SK-MEL-5 (cell line): ENCODE measurements around the gene KSR2. TPM values are rescaled to one million over a fixed set of nuclear protein-coding genes. Genes with fewer than 3 reads are reported as not detected.
"Not testable (repeated sequence)": the region's sequence is repeated elsewhere in the genome, so short reads cannot be mapped to it uniquely, and the experiment has no call there.

Experiments
- DNase-seq: peaks from one replicate; pipeline ENCODE4 v3.0.0-alpha.2; 2016; ENCODE audit warnings: low read depth, low spot score
- in situ Hi-C: cut with HindIII; loops from 2 replicates; pipeline ENCODE4 v1.10.0; 2016; ENCODE audit warnings: low sequenced_read_pairs, high pct_unique_total_duplicates, low pct_unique_long_range_greater_than_20kb
- total RNA-seq: library from RNA; depleted of rRNA; stranded (reverse); fragments of >200 nt; shearing (Covaris generic); gene quantifications from 2 replicates; pipeline ENCODE4 v1.2.3, GENCODE V29; 2014

The KSR2 gene
- total RNA-seq, 1 experiment from 2014 or later, result 0.03 TPM

- DNase-seq, result no peak
- in situ Hi-C loops, result no loop called here
Measured at GRCh38 chr12:117660896-117661295, 307.9 kb downstream of the KSR2 start.

- in situ Hi-C loops, result no loop called here
- no peak for DNase-seq
Measured at GRCh38 chr12:117658226-117658625, 310.6 kb downstream of the KSR2 start.

- in situ Hi-C loops, result no loop called here
- DNase-seq, result no peak
Measured at GRCh38 chr12:117649796-117650195, 319.0 kb downstream of the KSR2 start.

DNA sequence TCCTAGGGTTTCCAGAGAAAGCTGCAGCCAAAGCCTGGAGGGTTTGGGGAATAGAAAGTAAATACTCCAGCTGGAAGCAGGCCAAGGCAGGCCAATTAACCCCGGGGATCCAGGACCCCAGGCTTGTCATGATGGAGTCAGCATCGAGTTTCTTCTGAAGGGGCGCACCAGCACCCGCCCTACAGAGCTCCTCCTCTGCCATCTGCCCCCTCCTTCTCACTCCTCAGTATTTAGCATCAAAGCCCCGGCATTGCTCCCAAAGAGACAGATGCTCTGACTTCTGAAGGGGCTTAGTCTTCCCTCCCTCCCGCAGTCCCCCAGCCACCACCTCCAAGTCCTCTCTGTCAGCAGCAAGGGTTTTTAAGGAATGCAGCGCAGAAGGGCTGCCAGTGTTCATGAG is 322.3 kb downstream of the KSR2 start:
- in situ Hi-C loops, result no loop called here
- no peak for DNase-seq

DNA sequence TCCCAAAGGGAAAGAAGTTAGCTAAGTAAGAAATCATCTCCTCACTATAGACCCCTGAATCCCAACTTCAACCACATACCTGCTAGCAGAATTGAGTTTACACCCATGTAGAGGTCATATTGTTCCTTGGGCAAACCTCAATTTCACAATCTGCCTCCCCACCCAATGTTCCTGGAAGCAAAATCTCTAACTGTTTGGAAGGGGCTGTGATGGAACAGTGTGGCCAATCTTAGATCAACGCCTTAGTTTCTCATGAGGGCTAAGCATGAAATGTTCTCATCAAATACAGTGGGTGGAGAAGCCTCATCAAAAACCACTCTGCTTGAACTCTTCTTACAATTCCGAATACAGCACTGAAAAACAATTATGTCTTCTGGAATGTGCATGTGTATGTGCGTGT is 323.3 kb downstream of the KSR2 start:
- DNase-seq, result no peak
- in situ Hi-C loops, result no loop called here

GRCh38 chr12:117643971-117644370 is 324.8 kb downstream of the KSR2 start:
- in situ Hi-C loops, result no loop called here

DNA sequence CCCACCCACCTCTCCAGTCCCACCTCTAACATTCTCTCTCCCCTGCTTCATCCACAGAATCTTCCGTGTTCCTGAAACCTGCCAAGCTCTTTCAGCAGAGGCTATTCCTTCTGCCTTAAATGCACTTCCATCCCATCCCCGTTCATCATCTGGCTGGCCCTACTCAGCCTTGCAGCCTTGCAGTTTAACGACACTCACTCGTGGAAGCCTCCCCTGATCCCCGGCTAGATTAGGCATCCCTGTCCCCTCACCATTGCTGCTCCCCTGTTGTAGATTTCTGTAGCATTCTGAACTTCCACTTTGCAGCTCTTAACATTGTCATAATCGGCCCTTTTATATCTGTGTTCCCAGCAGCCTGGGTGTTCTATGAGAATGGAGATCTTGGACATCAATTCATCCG is 326.9 kb downstream of the KSR2 start:
- no peak for DNase-seq
- in situ Hi-C loops, result no loop called here

More at GRCh38 chr12:117643971-117644370, 324.8 kb downstream of the KSR2 start:
- DNase-seq, result no peak

DNA sequence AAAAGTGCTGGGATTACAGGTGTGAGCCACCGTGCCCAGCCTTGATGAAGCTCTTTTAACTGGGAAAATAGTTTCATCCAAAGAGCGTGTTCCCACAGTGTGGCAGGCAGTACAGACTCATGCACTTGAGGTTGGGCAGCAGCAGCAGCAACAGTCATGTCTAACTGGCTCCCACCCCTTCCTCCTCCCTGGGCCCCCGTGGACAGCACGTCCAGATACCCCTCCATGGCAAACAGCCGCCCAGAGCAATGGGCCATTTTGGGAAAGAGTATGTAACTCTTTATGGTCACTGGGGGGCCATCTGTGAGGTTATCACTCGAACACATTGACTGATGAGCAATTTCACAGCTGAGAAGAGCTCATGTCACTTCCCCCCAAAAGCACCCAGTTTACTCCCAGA is 328.3 kb downstream of the KSR2 start:
- DNase-seq, result no peak
- in situ Hi-C loops, result no loop called here

GRCh38 chr12:117629454-117629853 is 339.3 kb downstream of the KSR2 start:
- in situ Hi-C loops, result no loop called here
- no peak for DNase-seq

GRCh38 chr12:117628711-117629110 is 340.1 kb downstream of the KSR2 start:
- DNase-seq, in situ Hi-C loops: not testable (repeated sequence)

- in situ Hi-C loops, result no loop called here
- no peak for DNase-seq
Measured at GRCh38 chr12:117622741-117623140, 346.0 kb downstream of the KSR2 start.

- in situ Hi-C loops, result no loop called here
- peak; percentile 2 for DNase-seq
Measured at GRCh38 chr12:117622087-117622486, 346.7 kb downstream of the KSR2 start.

DNA sequence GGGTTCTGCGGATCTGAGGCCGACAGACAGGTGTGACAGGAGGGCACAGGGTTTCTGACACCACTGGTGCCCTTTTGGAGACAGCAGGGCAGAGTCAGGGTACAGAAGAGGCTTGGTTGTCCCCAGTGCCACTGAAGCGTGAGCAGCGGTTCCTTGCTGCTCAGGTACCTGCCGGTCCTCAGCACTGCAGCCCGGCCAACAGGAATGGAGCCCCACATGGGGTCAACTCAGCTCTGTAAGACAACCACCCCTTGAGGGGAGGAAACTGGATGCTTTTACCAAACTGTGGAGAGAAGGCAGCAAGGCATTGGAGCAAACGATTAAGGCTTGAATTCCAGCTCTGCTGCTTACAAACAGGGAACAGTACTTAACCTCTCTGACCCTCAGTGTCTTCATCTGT is 361.0 kb downstream of the KSR2 start:
- no peak for DNase-seq
- in situ Hi-C loops, result no loop called here

DNA sequence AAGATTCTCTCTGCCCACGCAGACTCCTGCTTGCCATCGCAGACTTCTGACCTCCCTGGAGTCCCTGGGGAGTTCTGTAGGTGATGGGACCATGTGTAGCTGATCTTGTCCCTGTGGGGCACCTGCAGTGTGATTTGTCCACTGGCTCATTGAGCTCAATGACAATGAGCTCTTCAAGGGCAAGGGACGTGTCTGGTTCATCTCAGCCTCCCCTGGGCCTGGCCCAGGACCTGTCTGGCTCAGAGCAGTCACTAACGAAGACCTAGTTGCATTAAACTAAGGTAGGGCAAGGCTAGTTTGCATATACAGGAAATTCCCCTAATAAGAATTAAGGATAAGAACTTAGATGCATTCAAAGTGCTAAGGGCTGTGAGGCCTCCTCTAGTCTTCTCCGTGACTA is 361.8 kb downstream of the KSR2 start:
- DNase-seq, result no peak
- in situ Hi-C loops, result no loop called here

DNA sequence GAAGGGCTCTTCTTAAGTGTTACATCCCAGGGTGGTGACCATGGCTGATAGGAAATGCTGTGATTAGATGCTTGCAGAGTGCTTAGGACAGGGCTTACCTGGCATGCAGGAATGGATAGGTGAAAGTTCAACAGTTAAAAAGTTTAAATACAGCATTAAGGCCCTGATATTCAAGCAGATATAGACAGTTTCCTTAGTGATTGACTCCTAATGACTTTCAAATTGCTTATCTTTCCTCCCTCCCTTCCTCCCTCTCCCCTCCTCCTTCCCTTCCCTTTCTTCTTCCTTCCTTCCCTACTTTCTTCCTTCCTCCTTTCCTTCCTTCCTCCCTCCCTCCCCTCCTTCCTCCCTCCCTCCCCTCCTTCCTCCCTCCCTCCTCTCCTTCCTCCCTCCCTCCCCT is 362.8 kb downstream of the KSR2 start:
- DNase-seq, result no peak
- in situ Hi-C loops, result no loop called here

GRCh38 chr12:117603316-117604113 is 365.3 kb downstream of the KSR2 start:
- in situ Hi-C loops, result no loop called here
- no peak for DNase-seq

DNA sequence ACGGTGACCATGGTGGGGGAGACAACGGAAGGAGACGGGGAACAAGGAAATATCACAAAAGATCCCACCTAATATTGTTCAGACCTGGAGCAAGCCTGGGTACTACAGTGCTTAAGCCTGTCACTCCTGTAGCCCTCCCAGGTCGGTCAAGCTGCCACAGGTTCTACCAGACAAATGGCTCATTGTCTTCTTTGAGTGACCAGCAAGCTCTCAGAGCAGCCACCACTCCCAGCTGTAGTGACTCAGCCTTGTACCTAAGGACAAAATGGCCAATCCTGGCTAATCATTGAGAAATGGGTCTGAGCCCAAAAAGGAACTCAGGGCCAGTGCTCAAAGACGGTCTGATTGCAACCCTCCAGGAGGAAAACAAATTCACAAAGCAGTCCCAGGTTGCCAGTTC is 368.9 kb downstream of the KSR2 start:
- in situ Hi-C loops, result no loop called here
- no peak for DNase-seq

GRCh38 chr12:117596968-117597367 is 371.8 kb downstream of the KSR2 start:
- DNase-seq, result no peak
- in situ Hi-C loops, result no loop called here

DNA sequence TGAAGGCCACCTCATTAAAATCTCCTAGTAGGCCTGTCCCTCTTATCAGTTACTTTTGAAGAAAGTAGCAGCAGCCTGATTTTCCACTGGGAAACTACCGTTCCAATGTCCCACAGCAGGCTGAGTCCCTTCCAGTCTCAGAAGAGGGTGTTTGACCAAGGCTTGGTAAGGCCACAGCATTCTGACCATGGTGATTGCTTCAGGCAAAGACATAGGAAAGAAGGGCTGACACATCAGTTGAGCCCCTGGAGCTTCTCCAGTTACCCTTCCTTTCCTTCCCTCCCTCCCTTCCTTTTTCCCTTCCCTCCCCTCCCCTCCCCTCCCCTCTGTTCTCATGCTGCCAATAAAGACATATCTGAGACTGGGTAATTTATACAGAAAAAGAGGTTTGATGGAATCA is 373.0 kb downstream of the KSR2 start:
- no peak for DNase-seq
- in situ Hi-C loops, result no loop called here

DNA sequence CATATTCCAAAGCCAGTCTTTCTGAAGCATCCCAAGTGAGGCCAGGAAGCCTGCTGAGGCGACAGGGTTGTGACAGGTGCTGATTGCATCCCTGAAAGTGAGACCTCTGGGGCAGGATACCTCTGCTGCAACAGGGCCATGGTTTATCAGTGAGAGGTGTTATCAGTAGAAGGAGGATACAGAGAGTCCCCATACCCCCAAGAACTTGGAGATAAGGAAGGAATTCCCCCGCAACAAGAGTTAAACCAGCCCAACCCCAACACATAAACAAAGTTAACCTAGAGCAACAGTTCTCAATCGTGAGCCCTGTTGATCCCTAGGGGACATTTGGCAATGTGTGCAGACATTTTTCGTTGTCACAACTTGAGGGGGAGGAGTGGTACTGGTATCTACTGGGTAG is 374.3 kb downstream of the KSR2 start:
- in situ Hi-C loops, result no loop called here
- no peak for DNase-seq
